GM19351 (cell line): ENCODE measurements around the gene GRHL3.
"Not testable (repeated sequence)": the region's sequence is repeated elsewhere in the genome, so short reads cannot be mapped to it uniquely, and the experiment has no call there.

ENCODE experiments used
- ATAC-seq: cut with Tn5 transposase; IDR thresholded peaks from one replicate; pipeline ENCODE4 v1.9.1; 2021; ENCODE audit warnings: mild to moderate bottlenecking, moderate library complexity; ENCODE audit not compliant: unreplicated experiment

The GRHL3 gene

GRCh38 chr1:24319312-24319863, at the start of gene GRHL3:
TSS of gene GRHL3 (plus strand) at chr1:24319357. CDS start at chr1:24319552, 195 bp downstream.
- no peak for ATAC-seq

GRCh38 chr1:24274203-24275103, 44.7 kb upstream of the GRHL3 start:
- ATAC-seq: not testable (repeated sequence)

DNA sequence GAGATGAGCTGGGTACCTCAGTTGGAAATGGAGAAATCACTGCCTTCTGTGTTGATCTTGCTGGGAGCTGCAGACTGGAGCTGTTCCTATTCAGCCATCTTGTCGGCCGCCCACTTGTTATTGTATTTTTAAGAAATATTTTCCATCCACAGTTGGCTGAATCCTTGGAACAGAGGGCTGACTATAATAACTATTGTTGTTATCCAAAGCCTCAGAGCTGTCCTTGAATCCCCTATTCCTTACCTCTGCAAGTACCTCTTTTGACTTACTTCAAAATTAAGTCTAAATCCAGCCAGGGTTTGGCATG, 44.1 kb upstream of the GRHL3 start:
- ATAC-seq: no peak

DNA sequence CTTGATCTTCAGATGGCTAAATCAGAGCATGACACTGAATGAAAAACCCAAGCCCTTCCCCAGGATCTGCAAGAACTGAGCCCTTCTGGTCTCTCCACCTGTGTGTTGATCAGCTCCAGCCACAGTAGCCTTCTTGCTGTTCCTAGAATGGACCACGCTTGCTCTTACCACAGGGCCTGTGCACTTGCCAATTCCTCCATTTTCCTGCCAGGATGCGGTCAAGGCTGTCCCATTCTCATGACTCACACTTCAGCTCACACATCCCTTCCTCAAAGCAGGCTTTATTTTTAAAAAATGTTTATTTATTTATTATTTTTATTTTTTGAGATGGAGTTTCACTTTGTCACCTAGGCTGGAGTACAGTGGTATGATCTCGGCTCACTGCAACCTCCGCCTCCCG, 43.6 kb upstream of the GRHL3 start:
- no peak for ATAC-seq

DNA sequence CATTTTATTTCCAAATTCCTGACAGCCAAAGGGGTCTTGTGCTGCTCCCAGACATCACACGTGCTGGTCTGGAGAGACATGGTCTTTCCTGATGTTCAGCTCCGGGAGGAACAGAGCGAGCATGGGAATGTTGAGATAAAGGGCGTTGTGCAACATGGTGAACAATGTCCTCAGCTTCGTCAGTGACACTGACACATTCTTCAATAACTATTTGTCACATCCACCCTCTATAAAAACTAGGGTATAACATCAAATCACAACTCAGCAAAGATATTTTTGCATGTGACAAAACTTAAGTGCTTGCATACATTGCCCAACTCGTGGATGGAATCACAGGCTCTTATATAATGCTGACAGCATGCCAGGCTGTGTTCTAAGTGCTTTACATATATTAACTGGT, 42.4 kb upstream of the GRHL3 start:
- no peak for ATAC-seq

- ATAC-seq: no peak
Measured at GRCh38 chr1:24277420-24278169, 41.6 kb upstream of the GRHL3 start.

DNA sequence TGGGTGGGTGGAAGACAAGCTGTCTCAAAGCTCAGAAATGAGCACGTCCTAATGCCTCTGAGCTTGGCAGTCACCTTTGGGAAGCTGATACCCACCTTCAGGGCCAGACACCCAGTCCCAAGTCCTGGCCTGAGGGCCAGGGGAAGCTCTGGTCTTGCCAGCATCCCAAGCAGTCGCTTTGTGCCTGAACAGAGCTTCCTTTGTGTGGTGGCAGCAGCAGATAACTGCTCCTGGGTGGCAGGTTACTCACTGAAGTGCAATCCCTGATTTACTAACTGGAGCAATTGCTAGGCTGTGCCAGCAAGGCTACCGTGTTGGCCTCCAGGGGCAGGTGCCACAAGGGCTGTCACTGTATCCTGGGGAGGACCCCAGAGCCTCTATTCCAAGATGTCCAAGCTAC, 40.4 kb upstream of the GRHL3 start:
- ATAC-seq: no peak

DNA sequence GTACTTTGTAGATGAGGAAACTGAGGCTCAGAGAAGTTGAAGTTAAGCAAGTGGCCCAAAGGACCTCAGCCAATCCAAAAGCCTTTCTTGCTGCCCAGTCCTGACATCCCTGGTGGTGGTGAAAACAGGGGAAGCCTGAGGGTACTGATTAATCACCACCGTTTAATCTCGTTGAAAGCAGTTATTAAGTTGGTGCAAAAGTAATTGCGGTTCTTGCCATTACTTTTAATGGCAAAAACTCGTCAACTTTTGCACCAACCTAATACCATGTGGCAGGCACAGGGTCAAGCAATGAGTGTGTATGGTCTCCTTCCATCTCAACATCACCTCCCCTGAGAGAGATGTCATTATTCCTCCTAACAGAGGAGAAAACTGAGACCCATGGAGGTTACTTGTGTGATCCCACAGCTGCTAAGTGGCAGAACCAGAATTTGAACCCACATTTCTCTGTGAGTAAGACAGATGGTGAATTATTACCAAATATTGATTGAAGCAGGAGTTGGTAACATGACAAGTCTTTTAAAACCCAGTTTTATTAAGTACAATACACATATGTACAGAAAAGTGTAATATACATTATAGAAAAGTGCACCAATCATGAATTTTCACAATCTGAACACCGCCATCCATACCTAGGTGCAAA, 39.4 kb upstream of the GRHL3 start:
- ATAC-seq: no peak

- ATAC-seq: no peak
Measured at GRCh38 chr1:24281591-24281990, 37.6 kb upstream of the GRHL3 start.

GRCh38 chr1:24282491-24282890, 36.7 kb upstream of the GRHL3 start:
- ATAC-seq: no peak

DNA sequence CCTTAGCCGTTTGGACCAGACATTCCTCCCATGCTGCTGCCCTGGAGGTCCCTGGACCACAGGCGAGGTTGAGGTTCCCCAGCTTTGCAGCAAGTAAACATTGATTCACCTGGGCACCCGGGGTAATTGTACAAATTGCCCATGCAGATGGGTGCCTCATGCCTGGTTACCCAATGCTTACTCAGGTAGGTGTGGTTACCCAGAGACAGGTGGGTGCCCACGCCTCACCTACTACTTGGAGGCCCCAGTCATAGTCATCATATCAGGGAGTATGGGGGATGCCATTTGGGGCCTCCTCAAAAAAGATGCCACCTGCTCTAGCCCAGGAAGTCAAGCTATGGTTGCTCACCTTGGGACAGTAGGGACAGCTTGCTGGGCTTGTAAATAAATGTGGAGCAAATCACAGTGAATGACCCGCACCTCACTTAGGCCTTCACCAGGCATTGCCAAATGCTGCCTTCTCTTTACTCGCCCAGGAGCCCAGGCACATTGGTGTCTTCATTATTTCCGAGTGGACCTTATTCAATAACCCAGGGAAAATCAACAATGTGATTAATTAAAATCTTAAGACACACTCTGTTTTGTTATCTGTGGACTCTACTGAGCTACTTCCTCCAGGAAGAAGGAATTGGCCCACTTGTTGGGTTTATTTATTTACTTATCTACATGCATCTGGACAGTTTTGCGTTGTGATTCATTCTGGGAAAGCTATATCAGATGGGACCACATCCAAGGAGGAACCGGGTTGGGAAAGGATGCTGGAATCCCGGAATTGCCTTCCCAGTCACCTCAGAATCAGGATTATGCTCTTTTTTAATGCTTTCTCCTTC, 35.6 kb upstream of the GRHL3 start:
- ATAC-seq: no peak

GRCh38 chr1:24284156-24284471, 35.0 kb upstream of the GRHL3 start:
- no peak for ATAC-seq

DNA sequence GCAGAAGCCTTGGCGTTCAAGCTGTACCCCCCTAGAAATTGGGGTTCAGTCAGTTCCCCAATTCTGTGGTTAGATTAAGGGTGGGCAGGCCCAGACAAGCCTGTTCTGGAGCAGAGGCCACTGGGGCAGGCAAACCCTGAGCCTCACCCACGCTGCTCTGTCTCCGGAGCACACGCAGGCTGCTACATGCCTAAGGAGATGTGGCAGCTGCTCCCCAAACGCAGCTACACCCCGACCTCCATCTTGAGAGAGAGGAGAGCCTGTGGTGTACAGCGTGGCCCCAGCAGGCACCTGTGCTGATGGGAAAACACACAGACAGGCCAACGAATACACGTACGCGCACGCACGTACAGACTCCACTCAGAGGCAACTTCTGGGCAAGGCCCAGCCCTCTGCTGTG, 33.9 kb upstream of the GRHL3 start:
- ATAC-seq: no peak

DNA sequence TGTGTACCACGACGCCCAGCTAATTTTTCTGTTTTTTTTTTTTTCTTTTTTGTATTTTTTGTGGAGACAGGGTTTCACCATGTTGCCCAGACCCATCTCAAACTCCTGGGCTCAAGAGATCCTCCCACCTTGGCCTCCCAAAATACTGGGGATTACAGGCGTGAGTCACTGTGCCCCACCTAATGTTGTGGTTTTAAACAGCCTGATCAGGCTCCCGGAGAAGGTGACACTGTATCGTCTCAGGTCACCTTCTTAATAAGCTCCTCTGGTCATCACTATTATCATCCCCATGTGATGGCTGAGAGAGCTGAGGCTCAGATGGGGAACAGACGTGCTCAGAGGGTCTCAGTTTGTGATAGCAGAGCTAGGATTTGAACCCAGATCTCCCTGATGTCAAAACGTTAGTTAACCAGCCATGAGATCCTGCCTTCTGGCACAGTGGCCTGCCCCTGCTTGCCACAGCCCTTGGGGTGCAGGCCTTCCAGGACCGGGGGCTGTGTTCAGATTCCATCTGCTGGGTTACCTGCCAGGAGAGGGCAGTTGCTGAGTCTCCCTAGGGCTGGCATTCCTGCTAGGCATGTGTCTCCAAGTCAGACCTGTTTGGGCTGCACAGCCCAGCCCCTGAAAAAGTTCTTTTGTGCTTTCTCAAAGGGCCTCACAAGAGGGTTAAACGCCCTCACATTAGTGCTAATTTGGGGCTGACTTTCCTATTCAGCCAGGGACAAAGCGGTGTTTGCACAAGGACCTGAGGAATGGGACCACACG, 32.7 kb upstream of the GRHL3 start:
- no peak for ATAC-seq

GRCh38 chr1:24287779-24288178, 31.4 kb upstream of the GRHL3 start:
- ATAC-seq: not testable (repeated sequence)

DNA sequence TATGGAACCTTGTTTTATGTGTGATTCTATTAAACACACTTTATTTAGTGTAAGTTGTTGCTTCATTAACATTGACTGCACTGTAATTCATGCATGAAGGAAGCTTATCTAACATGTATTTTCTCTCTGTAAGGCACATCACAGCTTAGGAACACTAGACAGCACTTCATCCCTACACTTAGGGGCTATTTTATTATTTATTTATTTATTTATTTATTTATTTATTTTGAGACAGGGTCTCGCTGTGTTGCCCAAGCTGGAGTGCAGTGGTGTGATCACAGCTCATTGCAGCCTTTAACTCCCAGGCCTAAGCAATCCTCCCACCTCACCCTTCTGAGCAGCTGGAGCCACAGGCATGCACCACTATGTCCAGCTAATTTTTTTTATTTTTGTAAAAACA, 30.7 kb upstream of the GRHL3 start:
- ATAC-seq: no peak

DNA sequence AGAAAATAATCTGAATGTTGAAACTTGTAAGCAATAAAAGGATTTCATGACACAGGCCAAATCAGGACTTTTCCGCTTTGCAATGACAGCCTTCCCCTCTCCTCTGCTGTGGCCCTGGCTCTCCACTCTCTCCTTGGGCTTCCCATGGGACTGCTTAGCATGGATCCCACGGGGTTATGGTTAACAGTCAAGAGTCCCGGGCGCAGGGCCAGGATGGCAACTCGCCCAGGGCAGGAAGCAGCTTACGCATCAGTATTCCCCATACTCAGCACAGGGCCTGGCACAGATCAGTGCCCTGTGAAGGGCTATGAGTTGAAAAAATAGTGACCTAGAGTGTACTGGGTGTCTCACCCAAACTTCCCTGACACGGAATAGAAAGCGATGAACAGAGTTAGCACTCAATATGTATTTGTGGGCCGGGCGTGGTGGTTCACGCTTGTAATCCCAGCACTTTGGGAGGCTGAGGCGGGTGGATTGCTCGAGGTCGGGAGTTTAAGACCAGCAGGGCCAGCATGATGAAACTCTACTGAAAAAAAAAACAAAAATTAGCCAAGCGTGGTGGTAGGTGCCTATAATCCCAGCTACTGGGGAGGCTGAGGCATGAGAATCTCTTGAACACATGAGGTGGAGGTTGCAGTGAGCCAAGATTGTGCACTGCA, 29.1 kb upstream of the GRHL3 start:
- ATAC-seq: no peak

- ATAC-seq: no peak
Measured at GRCh38 chr1:24290933-24291487, 28.1 kb upstream of the GRHL3 start.

- no peak for ATAC-seq
Measured at GRCh38 chr1:24292103-24292502, 27.1 kb upstream of the GRHL3 start.
